Fibroblast of villous mesenchyme (primary cell): ENCODE data around the gene DUOX1. TPM values are rescaled to one million over a fixed set of nuclear protein-coding genes. Genes with fewer than 3 reads are reported as not detected.

Experiments
- DNase-seq: peaks from one replicate; pipeline ENCODE4 v3.0.0-alpha.2; 2010; ENCODE audit warnings: low read depth
- H3K4me3 ChIP-seq: 2 replicates; pipeline ENCODE4 v1.5.1; 2011; ENCODE audit warnings: low read depth, mild to moderate bottlenecking, low read length
- total RNA-seq: library from RNA; depleted of rRNA; stranded (reverse); fragments of >200 nt; gene quantifications from 2 replicates; pipeline ENCODE4 v1.2.3, GENCODE V29; 2012
- TF ChIP-seq, protein P1 (sequence below): IDR thresholded peaks from 2 replicates; pipeline ENCODE4 v1.5.1; 2012; ENCODE audit warnings: low read depth, mild to moderate bottlenecking, low read length; ENCODE audit not compliant: insufficient read depth

Gene DUOX1
- total RNA-seq, 1 donor: not detected

DNA sequence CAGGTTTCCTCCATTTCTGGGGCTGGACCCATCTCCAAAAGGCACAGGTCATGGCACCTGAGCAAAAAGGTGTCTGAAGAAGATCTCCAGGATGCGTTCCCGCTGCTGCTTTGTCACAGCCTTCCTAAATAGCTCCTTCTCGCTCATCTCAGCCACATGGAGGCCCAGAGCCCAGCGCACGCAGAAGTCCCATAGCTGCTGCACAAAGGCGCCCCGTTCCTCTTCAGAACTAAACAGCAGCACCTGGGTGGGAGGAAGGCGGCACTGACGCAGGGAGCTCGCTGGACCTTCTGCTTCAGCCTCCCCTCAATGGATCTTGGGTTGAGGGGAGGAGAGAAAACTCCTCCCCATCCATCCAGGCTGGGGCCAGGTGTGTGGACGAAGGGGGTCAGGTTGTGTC is 24.2 kb upstream of the DUOX1 start:
- no peak overlapping the region for H3K4me3 ChIP-seq
- DNase-seq: no peak
- TF ChIP-seq, protein P1, sequence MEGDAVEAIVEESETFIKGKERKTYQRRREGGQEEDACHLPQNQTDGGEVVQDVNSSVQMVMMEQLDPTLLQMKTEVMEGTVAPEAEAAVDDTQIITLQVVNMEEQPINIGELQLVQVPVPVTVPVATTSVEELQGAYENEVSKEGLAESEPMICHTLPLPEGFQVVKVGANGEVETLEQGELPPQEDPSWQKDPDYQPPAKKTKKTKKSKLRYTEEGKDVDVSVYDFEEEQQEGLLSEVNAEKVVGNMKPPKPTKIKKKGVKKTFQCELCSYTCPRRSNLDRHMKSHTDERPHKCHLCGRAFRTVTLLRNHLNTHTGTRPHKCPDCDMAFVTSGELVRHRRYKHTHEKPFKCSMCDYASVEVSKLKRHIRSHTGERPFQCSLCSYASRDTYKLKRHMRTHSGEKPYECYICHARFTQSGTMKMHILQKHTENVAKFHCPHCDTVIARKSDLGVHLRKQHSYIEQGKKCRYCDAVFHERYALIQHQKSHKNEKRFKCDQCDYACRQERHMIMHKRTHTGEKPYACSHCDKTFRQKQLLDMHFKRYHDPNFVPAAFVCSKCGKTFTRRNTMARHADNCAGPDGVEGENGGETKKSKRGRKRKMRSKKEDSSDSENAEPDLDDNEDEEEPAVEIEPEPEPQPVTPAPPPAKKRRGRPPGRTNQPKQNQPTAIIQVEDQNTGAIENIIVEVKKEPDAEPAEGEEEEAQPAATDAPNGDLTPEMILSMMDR: no peak

DNA sequence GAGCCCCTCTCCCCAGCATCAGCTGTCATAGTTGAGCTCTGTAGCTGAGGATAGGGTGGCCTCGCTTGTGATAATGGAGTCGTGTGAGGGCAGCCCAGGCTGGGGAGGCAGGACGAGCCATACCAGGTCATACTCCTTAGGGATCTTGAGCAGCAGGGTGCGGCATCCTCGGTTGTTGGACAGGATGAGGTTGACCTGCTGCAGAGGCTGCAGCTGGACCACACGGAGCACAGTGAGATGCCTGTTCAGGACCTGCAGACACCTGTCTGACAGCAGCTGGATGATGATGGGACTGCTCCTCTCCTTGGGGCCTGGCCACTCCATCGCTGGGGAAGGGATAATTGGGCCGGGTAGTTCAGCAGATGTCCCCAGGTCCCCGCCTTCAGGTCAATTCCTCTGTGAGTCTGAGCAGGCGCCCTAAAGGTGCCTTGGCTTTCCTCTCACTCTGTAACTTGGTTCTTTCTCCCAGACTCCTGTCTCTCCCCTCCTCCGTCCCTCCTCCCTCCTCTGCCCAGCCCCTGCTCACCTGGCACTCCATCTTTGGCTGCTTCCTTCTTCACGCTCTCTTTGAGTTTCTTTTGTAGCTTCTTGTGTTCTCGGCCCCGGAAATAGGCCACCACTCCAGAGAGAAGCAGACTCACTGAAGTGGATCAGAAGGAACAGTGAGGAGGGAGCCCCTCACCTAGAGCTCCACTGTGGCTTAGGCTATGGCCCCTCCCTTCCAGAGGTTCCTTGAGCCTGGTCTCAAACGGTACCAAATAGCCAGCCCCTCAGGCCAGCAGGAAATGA is 23.6 kb upstream of the DUOX1 start:
- no peak for DNase-seq
- no peak overlapping the region for H3K4me3 ChIP-seq
- TF ChIP-seq, protein P1: no peak

DNA sequence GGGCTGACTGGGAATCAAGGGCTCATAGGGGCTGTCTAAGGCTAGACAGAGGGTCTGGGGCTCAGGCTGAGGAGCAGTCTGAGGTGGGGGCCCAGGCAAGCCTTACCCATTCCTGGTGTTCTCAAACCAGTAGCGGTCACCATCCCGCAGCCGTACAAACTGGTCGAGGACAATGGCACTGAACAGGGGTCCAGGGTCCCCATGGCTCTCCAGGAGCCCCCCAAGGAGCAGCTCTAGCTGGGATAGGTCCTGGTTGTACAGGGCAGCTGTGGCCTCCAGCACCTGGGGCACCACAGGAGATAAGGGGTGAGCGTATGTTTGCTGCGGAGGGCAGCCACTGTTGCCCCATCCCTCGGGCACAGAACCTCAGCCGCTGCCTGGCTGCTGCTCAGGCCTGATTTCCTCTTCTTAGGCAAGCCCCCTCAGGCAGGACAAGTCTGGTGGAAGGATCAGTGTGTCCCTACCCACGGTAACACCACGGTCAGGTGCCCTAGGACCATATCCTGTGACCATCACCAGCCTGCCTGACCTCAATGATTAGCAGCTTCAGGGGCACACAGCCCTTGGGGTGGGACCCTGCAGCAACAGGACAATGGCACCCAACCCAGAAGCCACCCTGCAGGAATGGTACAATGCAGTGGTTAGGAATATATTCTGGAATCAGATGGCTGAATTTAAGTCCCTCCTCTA is 21.7 kb upstream of the DUOX1 start:
- no peak overlapping the region for H3K4me3 ChIP-seq
- no peak for DNase-seq
- TF ChIP-seq, protein P1: no peak

DNA sequence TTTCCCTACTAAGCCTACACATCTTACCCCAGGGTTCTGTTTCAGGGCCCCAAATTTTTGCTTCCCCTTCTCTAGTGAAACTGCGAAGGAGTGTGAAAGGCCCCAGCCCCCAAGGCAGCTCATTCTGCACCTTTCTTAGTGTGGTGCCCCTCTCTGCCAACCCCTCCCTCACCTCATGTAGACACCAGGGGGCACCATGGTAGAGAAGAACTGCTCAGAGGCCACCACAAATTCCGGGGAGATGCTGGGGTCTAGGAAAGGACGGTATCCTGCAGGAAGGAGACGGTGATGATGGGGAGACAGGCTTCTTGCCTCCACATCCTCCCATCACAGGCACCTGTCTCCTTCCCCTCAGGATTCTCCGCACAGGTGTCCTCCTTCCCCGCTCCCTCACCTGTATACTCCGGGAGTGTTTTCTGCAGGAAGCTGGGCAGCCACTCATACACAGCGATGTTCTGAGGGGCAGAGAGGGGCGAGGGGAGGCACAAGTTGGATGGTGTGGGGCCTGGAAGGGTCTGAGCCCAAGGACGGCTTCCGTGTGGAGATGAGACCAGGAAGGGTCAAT is 19.5 kb upstream of the DUOX1 start:
- no peak overlapping the region for H3K4me3 ChIP-seq
- DNase-seq: no peak
- TF ChIP-seq, protein P1: no peak

DNA sequence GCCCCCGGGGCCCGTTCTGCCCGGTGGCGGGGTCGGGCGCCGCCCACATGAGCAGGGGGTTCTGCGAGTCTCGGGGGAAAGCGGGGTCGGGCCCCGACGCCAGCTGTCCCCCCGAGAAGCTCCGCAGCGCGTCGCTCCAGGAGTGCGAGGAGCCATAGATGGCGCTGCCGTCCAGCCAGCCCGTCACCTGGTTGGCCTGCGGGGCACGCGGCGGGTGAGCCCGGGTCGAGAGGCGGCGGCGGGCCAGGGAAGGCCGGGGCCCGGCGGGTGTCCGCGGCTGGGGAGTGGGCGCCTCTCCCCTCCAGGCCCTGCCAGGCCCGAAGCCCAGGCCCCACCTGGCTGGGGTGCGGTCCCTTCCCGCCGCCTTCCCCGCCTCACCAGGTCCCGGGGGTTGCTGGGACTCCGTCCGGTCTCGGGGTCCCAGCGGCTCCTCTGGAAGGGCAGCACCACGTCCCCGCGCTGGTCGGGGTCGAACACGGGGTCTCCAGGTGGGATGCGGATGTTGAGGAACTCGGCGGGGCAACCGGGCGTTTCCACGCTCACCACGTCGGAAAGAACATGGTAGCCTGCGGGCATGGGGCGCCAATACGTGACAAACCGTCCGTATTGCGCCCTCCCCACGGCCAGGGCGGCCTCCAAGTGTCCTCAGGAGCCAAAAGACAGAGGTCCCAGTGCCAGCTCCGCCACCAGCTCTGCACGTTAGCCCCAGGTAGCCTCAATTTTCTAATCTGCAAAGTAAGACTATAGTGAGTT is 18.2 kb upstream of the DUOX1 start:
- H3K4me3 ChIP-seq: no peak overlapping the region
- no peak for DNase-seq
- TF ChIP-seq, protein P1: no peak

DNA sequence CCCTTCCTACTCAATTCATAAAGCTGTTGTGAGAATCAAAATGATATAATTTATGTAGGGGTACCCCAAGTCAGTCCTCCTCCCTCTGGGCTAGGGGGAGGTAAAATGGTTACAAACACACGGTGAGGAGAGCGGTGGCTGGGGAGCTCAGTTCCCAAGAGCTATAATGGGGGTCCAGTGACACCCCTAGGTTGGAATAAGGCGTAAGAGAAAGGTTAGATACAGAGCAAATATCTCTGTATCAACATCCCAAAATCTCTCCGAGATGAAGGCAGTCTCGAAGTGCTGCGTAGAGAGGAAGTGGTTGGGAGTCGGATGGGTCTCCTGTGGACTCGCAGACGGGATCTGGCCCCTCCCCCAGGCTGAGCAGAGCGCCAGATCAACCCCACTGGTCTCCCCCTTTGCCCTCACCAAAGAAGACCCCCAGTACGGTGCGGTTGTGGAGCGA is 17.6 kb upstream of the DUOX1 start:
- TF ChIP-seq, protein P1: no peak
- no peak for DNase-seq
- H3K4me3 ChIP-seq: no peak overlapping the region
